Right ventricle myocardium inferior (tissue), 1 donor: ENCODE measurements around the gene TTLL3. TPM values are rescaled to one million over a fixed set of nuclear protein-coding genes. Genes with fewer than 3 reads are reported as not detected.

Experiments used
- ATAC-seq: fragments of 200-7000 bp; cut with Tn5 transposase; one replicate; pipeline ENCODE4 v1.9.1; 2020; ENCODE audit warnings: mild to moderate bottlenecking, moderate library complexity
- DNase-seq: peaks from one replicate; pipeline ENCODE4 v3.0.0; 2021; ENCODE audit errors: missing footprints
- intact Hi-C: fragments of 100-400 bp; cut with DNase I; formaldehyde crosslinking; loops from one replicate; pipeline ENCODE4 v1.11.0; 2022
- total RNA-seq: library from RNA; stranded (reverse); fragmentation: NEBNext Ultra II Directional; extraction: Animal tissue kit (Norgen Biotek cat#: 25700); gene quantifications from one replicate; pipeline ENCODE4 v1.2.1, GENCODE V29; 2021
- donor health status: DM: no; HTN: yes; CAD: no; lungs with severe emphysema.

Gene TTLL3
- total RNA-seq, 1 donor from 2014 or later, result 10.6 TPM

GRCh38 chr3:9795207-9795606 is 14.9 kb upstream of the TTLL3 start:
- no peak for DNase-seq
- no peak for ATAC-seq
- intact Hi-C loops, result no loop called here

GRCh38 chr3:9797196-9797945 is 12.7 kb upstream of the TTLL3 start:
- no peak for DNase-seq
- intact Hi-C loops, result no loop called here
- no peak for ATAC-seq

GRCh38 chr3:9800529-9800928 is 9.5 kb upstream of the TTLL3 start:
- intact Hi-C loops, result no loop called here
- ATAC-seq (no peak), DNase-seq (no peak)

GRCh38 chr3:9803494-9803893 is 6.6 kb upstream of the TTLL3 start:
- DNase-seq (no peak), ATAC-seq (no peak)
- intact Hi-C loops, result no loop called here

- intact Hi-C loops, result no loop called here
- ATAC-seq (no peak), DNase-seq (no peak)
Measured at GRCh38 chr3:9804996-9805395, 5.1 kb upstream of the TTLL3 start.

- ATAC-seq (no peak), DNase-seq (no peak)
- intact Hi-C loops, result no loop called here
Measured at GRCh38 chr3:9806137-9806536, 3.9 kb upstream of the TTLL3 start.

- ATAC-seq (no peak), DNase-seq (no peak)
- intact Hi-C loops, result no loop called here
Measured at GRCh38 chr3:9806688-9807589, 3.1 kb upstream of the TTLL3 start.

GRCh38 chr3:9807981-9808344 is 2.1 kb upstream of the TTLL3 start:
- no peak for DNase-seq
- no peak for ATAC-seq
- intact Hi-C loops, result no loop called here

- no peak for DNase-seq
- ATAC-seq, result no peak
- intact Hi-C loops, result no loop called here
Measured at GRCh38 chr3:9808345-9809037, 1.6 kb upstream of the TTLL3 start.

GRCh38 chr3:9809239-9809614 is 835 bp upstream of the TTLL3 start:
- no peak for DNase-seq
- ATAC-seq, result no peak
- intact Hi-C loops, result no loop called here

GRCh38 chr3:9810433-9810770 is 340 bp downstream of the TTLL3 start:
- no peak for ATAC-seq
- DNase-seq, result no peak
- intact Hi-C loops, result no loop called here

GRCh38 chr3:9810846-9811245 is 784 bp downstream of the TTLL3 start:
- no peak for ATAC-seq
- intact Hi-C loops, result no loop called here

GRCh38 chr3:9812870-9813483 is 2.9 kb downstream of the TTLL3 start:
- intact Hi-C loops, result no loop called here
- DNase-seq (no peak), ATAC-seq (no peak)

More at GRCh38 chr3:9810846-9811245, 784 bp downstream of the TTLL3 start:
- no peak for DNase-seq

- DNase-seq (no peak), ATAC-seq (no peak)
- intact Hi-C loops, result no loop called here
Measured at GRCh38 chr3:9815986-9816385, 5.9 kb downstream of the TTLL3 start.

GRCh38 chr3:9817436-9817835 is 7.4 kb downstream of the TTLL3 start:
- ATAC-seq, result no peak
- intact Hi-C loops, result no loop called here
- DNase-seq, result no peak

GRCh38 chr3:9818666-9819335 is 8.7 kb downstream of the TTLL3 start:
- intact Hi-C loops, result no loop called here
- no peak for ATAC-seq
- no peak for DNase-seq

- ATAC-seq, result no peak
- intact Hi-C loops, result no loop called here
- DNase-seq, result no peak
Measured at GRCh38 chr3:9820543-9820942, 10.5 kb downstream of the TTLL3 start.

GRCh38 chr3:9820946-9821345 is 10.9 kb downstream of the TTLL3 start:
- intact Hi-C loops, result no loop called here
- DNase-seq (no peak), ATAC-seq (peak; percentile 38)
